ENCODE measurements around the gene SLC47A1. TPM values are rescaled to one million over a fixed set of nuclear protein-coding genes. Genes with fewer than 3 reads are reported as not detected.

Gene SLC47A1
- total and polyA plus RNA-seq, 10 of the 15 experiments (the other 5 are each of a cell fraction or from before 2014, with no cell fraction given): 0.41 TPM; not detected in 9

DNA sequence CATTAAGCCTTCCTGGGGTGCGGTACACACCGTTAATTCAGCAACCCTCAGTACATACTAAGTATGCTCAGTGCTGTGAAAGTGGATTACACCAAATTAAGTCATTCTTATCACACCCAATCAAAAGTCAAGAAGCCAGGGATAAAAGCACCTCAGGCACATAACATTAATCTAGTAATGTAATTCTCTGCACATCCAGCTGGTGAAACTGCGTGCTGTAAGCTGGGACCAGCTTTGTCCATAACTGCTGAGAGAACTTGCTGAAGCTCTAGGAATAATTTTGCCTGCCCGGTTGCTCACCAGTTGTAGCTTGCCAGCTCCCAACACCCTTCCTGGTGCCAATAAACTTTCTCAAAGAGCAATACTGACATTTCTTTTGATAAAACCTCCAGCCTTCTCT is 44.9 kb downstream of the SLC47A1 start:
- RAD21 ChIA-PET (ENCODE audit: unreplicated experiment): no interaction called here
- Histone ChIP-seq H3K4me1 (ENCODE audit: control insufficient read depth, insufficient read depth, low read length) (no peaks in the 10 kb centered on the region), H3K27ac (ENCODE audit: control insufficient read depth, insufficient read depth) (no peak overlapping the region), H3K27me3 (replicated peaks in 1 of 2; ENCODE audit: control insufficient read depth in 2 of 2, insufficient read depth in 2 of 2, low read length in 1 of 2) (peaks cover 4% of the 10 kb centered on the region in 2 experiments), H3K9ac (ENCODE audit: control insufficient read depth, insufficient read depth, low read length) (no peak overlapping the region), H3K79me2 (ENCODE audit: control insufficient read depth, insufficient read depth, low read length) (no peaks in the 10 kb centered on the region), H2AFZ (ENCODE audit: control insufficient read depth, low read depth, low read length) (no peak overlapping the region), H3K4me2 (ENCODE audit: control insufficient read depth, insufficient read depth) (no peak overlapping the region), H3K9me3 (replicated peaks; ENCODE audit: control insufficient read depth, insufficient read depth, low read length) (no peaks in the 10 kb centered on the region), H3K4me3 (no peak overlapping the region), H4K20me1 (ENCODE audit: control insufficient read depth, insufficient read depth) (no peaks in the 10 kb centered on the region), H3K36me3 (ENCODE audit: control insufficient read depth in 2 of 2, insufficient read depth in 2 of 2, low read length in 1 of 2) (no peaks in the 10 kb centered on the region)
- in situ Hi-C loops (cut with MboI) (no loop called here), intact Hi-C loops (cut with micrococcal nuclease; ENCODE audit: unreplicated experiment) (no loop called here)
- CTCF ChIA-PET: interaction anchor here (0.6 kb wide), 1 partner anchor 186 kb away, joined by 3 read pairs; no protein-coding TSS in a partner anchor
- BruUV-seq (replicated peaks): no TSS peak
- POLR2A ChIA-PET: no interaction called here
- DNase-seq (ENCODE audit: low read depth, low spot score): no peak
- FAIRE-seq: no peak
- TF ChIP-seq CREB1 (IDR thresholded peaks at IDR 0.05; ENCODE audit: low read depth) (no peak), JUNB (IDR thresholded peaks at IDR 0.05) (no peak), SIN3A (IDR thresholded peaks at IDR 0.05; ENCODE audit: low read depth, low read length) (no peak), NFYA (IDR thresholded peaks at IDR 0.05; ENCODE audit: borderline replicate concordance, low read depth, low read length) (no peak), MYB (IDR thresholded peaks at IDR 0.05; ENCODE audit: borderline replicate concordance, low read depth, low read length) (no peak)
- TF ChIP-seq, protein P1, sequence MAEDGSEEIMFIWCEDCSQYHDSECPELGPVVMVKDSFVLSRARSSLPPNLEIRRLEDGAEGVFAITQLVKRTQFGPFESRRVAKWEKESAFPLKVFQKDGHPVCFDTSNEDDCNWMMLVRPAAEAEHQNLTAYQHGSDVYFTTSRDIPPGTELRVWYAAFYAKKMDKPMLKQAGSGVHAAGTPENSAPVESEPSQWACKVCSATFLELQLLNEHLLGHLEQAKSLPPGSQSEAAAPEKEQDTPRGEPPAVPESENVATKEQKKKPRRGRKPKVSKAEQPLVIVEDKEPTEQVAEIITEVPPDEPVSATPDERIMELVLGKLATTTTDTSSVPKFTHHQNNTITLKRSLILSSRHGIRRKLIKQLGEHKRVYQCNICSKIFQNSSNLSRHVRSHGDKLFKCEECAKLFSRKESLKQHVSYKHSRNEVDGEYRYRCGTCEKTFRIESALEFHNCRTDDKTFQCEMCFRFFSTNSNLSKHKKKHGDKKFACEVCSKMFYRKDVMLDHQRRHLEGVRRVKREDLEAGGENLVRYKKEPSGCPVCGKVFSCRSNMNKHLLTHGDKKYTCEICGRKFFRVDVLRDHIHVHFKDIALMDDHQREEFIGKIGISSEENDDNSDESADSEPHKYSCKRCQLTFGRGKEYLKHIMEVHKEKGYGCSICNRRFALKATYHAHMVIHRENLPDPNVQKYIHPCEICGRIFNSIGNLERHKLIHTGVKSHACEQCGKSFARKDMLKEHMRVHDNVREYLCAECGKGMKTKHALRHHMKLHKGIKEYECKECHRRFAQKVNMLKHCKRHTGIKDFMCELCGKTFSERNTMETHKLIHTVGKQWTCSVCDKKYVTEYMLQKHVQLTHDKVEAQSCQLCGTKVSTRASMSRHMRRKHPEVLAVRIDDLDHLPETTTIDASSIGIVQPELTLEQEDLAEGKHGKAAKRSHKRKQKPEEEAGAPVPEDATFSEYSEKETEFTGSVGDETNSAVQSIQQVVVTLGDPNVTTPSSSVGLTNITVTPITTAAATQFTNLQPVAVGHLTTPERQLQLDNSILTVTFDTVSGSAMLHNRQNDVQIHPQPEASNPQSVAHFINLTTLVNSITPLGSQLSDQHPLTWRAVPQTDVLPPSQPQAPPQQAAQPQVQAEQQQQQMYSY (CRISPR knock-in tag; IDR thresholded peaks at IDR 0.05): no peak
- TF ChIP-seq, protein P2, sequence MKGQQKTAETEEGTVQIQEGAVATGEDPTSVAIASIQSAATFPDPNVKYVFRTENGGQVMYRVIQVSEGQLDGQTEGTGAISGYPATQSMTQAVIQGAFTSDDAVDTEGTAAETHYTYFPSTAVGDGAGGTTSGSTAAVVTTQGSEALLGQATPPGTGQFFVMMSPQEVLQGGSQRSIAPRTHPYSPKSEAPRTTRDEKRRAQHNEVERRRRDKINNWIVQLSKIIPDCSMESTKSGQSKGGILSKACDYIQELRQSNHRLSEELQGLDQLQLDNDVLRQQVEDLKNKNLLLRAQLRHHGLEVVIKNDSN (IDR thresholded peaks at IDR 0.05; ENCODE audit: borderline replicate concordance, extremely low read length, insufficient read depth, low read depth, low read length): no peak
- WGBS (ENCODE audit: insufficient coverage, insufficient replicate concordance, low lambda C conversion rate, missing lambda C conversion rate): 63% methylated on average over 4 of the region's 4 CpGs
- SMC1A ChIA-PET (ENCODE audit: uncharacterized antibody, unreplicated experiment): no interaction called here
- no peak for ATAC-seq

Measured in GM12878 (cell line).